ENCODE results near the gene SLTM. TPM values are rescaled to one million over a fixed set of nuclear protein-coding genes. Genes with fewer than 3 reads are reported as not detected.
"Not testable (repeated sequence)": the region's sequence is repeated elsewhere in the genome, so short reads cannot be mapped to it uniquely, and the experiment has no call there.

The SLTM gene
- total RNA-seq, 6 donors from 2014 or later = 77.2 to 261 (median 100) TPM

- Histone ChIP-seq H3K4me1 (peaks cover 9 to 19% (median 13%) of the 10 kb centered on the region in 4 donors), H3K27ac (peak overlapping the region in 1 of 4 donors; percentile 50), H3K9me3 (no peaks in the 10 kb centered on the region), H3K4me3 (no peak overlapping the region), H3K27me3 (no peaks in the 10 kb centered on the region), H3K36me3 (peaks cover 9 to 53% (median 22%) of the 10 kb centered on the region in 4 donors)
- 86 to 91% methylated on average over 10 of the region's 10 CpGs for WGBS, 2 donors
- no peak for DNase-seq
- ATAC-seq (ENCODE audit: low FRiP score in 2 of 2) = peak in 1 of 2 donors; percentile 28
- TF ChIP-seq POLR2AphosphoS5 (IDR thresholded peaks at IDR 0.05) = no peak
- TF ChIP-seq EP300 (IDR thresholded peaks at IDR 0.05) = no peak
- no peak for TF ChIP-seq CTCF (IDR thresholded peaks at IDR 0.05)
- TF ChIP-seq POLR2A (IDR thresholded peaks at IDR 0.05) = no peak
These were observed 9.7 kb downstream of the SLTM start for GRCh38 chr15:58923696-58924300.

GRCh38 chr15:58923284-58923683 lies 10.2 kb downstream of the SLTM start:
- TF ChIP-seq POLR2AphosphoS5 (IDR thresholded peaks at IDR 0.05) (no peak), CTCF (IDR thresholded peaks at IDR 0.05) (no peak), EP300 (IDR thresholded peaks at IDR 0.05) (no peak), POLR2A (IDR thresholded peaks at IDR 0.05) (no peak)
- DNase-seq (no peak), ATAC-seq (ENCODE audit: low FRiP score in 2 of 2) (no peak)
- 84 to 87% methylated on average over 4 of the region's 4 CpGs for WGBS, 2 donors
- no peak overlapping the region for H3K4me3 ChIP-seq
- no peaks in the 10 kb centered on the region for H3K27me3 ChIP-seq
- H3K36me3 ChIP-seq = peaks cover 4 to 48% (median 17%) of the 10 kb centered on the region in 4 donors
- H3K4me1 ChIP-seq = peaks cover 10 to 19% (median 15%) of the 10 kb centered on the region in 4 donors
- H3K27ac ChIP-seq = peak overlapping the region in 1 of 4 donors; percentile 50
- H3K9me3 ChIP-seq = no peaks in the 10 kb centered on the region

GRCh38 chr15:58921267-58921790 lies 12.2 kb downstream of the SLTM start:
- peaks cover 0 to 34% (median 3%) of the 10 kb centered on the region in 4 donors for H3K36me3 ChIP-seq
- no peak overlapping the region for H3K27ac ChIP-seq
- H3K4me3 ChIP-seq = no peak overlapping the region
- TF ChIP-seq EP300 (IDR thresholded peaks at IDR 0.05) (no peak), CTCF (IDR thresholded peaks at IDR 0.05) (no peak), POLR2AphosphoS5 (IDR thresholded peaks at IDR 0.05) (no peak), POLR2A (IDR thresholded peaks at IDR 0.05) (no peak)
- H3K9me3 ChIP-seq = no peaks in the 10 kb centered on the region
- H3K27me3 ChIP-seq = no peaks in the 10 kb centered on the region
- DNase-seq (no peak), ATAC-seq (ENCODE audit: low FRiP score in 2 of 2) (no peak)
- WGBS, 2 donors = 81 to 82% methylated on average over 4 of the region's 4 CpGs
- peaks cover 16 to 26% (median 22%) of the 10 kb centered on the region in 4 donors for H3K4me1 ChIP-seq

DNA sequence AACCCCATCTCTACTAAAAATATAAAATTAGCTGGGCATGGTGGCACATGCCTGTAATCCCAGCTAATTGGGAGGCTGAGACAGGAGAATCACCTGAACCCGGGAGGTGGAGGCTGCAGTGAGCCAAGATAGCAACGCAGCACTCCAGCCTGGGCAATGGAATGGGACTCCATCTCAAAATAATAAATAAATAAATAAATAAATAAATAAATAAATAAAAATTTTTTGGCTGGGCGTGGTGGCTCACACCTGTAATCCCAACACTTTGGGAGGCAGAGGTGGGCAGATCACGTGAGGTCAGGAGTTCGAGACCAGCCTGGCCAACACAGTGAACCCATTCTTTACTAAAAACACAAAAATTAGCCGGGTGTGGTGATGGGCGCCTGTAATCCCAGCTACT lies 13.0 kb downstream of the SLTM start:
- H3K9me3 ChIP-seq; H3K27ac ChIP-seq; H3K4me3 ChIP-seq; H3K27me3 ChIP-seq; DNase-seq; ATAC-seq (ENCODE audit: low FRiP score in 2 of 2): not testable (repeated sequence)
- 89 to 99% methylated on average over 7 of the region's 7 CpGs for WGBS, 2 donors
- H3K4me1 ChIP-seq = peaks cover 16 to 26% (median 21%) of the 10 kb centered on the region in 4 donors
- peaks cover 0 to 42% (median 1%) of the 10 kb centered on the region in 4 donors for H3K36me3 ChIP-seq

- Histone ChIP-seq H3K36me3 (peaks cover 0 to 51% (median 4%) of the 10 kb centered on the region in 4 donors), H3K27me3 (no peaks in the 10 kb centered on the region), H3K9me3 (no peaks in the 10 kb centered on the region), H3K4me3 (no peak overlapping the region), H3K27ac (no peak overlapping the region), H3K4me1 (peaks cover 9 to 14% (median 10%) of the 10 kb centered on the region in 4 donors)
- 96 to 98% methylated on average over 7 of the region's 7 CpGs for WGBS, 2 donors
- no peak for DNase-seq
- TF ChIP-seq POLR2AphosphoS5 (IDR thresholded peaks at IDR 0.05) = no peak
- no peak for ATAC-seq (ENCODE audit: low FRiP score in 2 of 2)
These were observed 14.2 kb downstream of the SLTM start for GRCh38 chr15:58919232-58919631.

- 69 to 73% methylated on average over 5 of the region's 5 CpGs for WGBS, 2 donors
- H3K4me1 ChIP-seq = peaks cover 7 to 14% (median 9%) of the 10 kb centered on the region in 4 donors
- H3K27ac ChIP-seq = no peak overlapping the region
- no peak for DNase-seq
- H3K36me3 ChIP-seq = peaks cover 0 to 61% (median 5%) of the 10 kb centered on the region in 4 donors
- no peak overlapping the region for H3K4me3 ChIP-seq
- no peak for TF ChIP-seq POLR2A (IDR thresholded peaks at IDR 0.05)
- no peak for TF ChIP-seq POLR2AphosphoS5 (IDR thresholded peaks at IDR 0.05)
- no peak for TF ChIP-seq EP300 (IDR thresholded peaks at IDR 0.05)
- TF ChIP-seq CTCF (IDR thresholded peaks at IDR 0.05) = no peak
- no peaks in the 10 kb centered on the region for H3K27me3 ChIP-seq
- no peak for ATAC-seq (ENCODE audit: low FRiP score in 2 of 2)
- H3K9me3 ChIP-seq = no peaks in the 10 kb centered on the region
These were observed 15.2 kb downstream of the SLTM start for GRCh38 chr15:58918239-58918638.

DNA sequence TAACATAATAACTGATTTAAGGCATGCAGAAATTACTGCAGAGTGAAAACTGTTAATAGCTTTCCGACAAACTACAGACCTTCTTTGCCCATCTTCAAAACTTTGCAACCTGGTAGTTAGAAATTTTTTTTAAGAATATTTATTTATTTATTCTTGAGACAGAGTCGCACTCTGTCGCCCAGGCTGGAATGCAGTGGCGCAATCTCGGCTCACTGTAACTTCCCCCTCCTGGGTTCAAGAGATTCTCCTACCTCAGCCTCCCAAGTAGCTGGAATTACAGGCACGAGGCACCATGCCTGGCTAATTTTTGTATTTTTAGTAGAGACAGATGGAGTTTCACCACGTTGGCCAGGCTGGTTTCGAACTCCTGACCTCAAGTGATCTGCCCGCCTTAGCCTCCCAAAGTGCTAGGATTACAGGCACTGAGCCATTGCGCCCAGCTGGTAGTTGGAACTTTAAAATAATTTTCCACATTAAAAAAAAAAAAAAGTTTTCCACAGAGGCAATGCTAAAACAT lies 15.8 kb downstream of the SLTM start:
- H3K4me3 ChIP-seq; H3K27me3 ChIP-seq; ATAC-seq (ENCODE audit: low FRiP score in 2 of 2); H3K9me3 ChIP-seq; H3K27ac ChIP-seq: not testable (repeated sequence)
- 71 to 73% methylated on average over 10 of the region's 10 CpGs for WGBS, 2 donors
- H3K4me1 ChIP-seq = peaks cover 7 to 14% (median 9%) of the 10 kb centered on the region in 4 donors
- peak in 1 of 2 donors; percentile 31 for DNase-seq
- H3K36me3 ChIP-seq = peaks cover 0 to 62% (median 7%) of the 10 kb centered on the region in 4 donors

Data from upper lobe of left lung (tissue), 6 donors.